ENCODE measurements around the gene LENG8. TPM values are rescaled to one million over a fixed set of nuclear protein-coding genes. Genes with fewer than 3 reads are reported as not detected.

The LENG8 gene
- total RNA-seq, 1 experiment from 2014 or later = 55.5 TPM

DNA sequence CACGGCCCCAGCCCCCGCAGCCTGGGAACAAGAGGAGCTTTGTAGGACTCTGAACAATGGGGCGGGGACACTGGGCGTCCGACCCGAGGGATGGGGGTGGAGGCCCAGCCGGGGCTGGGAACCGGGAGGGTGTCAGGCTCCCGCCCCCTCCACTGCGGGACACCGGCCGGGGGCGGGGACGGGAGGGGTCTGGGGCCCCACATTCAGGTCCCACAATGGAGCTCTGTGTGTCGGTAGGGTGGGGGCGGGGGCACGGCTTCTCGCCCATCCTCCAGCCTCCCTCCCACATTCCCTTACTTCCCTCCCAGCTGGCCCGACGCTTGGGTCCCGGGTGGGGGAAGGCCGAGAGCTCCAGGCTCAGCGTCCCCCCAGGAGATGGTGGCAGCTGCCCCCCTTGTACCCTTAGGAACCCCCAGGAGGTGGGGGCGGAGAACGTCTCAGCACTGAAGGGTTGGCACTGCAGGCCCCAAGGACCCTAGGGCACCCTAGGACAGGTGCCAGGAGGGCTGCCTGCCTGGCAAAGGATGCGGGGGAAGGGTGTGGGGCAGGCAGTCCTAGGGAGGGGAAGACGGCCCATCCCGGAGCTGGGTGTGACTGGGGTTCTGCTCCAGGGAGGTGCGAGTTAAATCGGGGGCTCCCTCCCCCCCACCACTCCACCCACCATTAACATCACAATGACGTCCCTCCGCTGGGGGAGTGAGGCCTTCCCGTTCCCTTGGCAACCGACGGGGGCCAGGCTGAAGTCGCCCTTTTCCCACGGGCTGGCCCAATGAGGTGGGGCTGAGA lies 28.4 kb upstream of the LENG8 start:
- BruUV-seq (replicated peaks) = no TSS peak
- Histone ChIP-seq H3K27ac (ENCODE audit: low read length) (no peak overlapping the region), H3K4me2 (ENCODE audit: low read length) (no peak overlapping the region), H3K4me3 (ENCODE audit: low read length) (no peak overlapping the region), H3K79me2 (ENCODE audit: low read length) (no peaks in the 10 kb centered on the region), H2AFZ (ENCODE audit: low read length) (no peak overlapping the region), H3K9ac (ENCODE audit: low read length) (no peak overlapping the region), H3F3A (ENCODE audit: low read length, unreplicated experiment) (no peaks in the 10 kb centered on the region), H3K36me3 (ENCODE audit: low read depth, low read length) (no peaks in the 10 kb centered on the region), H3K27me3 (ENCODE audit: low read length) (peaks cover 6% of the 10 kb centered on the region; the same call in 1 of the 2 replicates), H3K9me3 (ENCODE audit: low read length) (no peaks in the 10 kb centered on the region), H3K4me1 (ENCODE audit: insufficient read depth, low read length) (no peaks in the 10 kb centered on the region), H4K20me1 (ENCODE audit: low read length) (no peaks in the 10 kb centered on the region), H3K9me2 (replicated peaks; ENCODE audit: low read length) (no peaks in the 10 kb centered on the region)
- TF ChIP-seq EZH2 (IDR thresholded peaks at IDR 0.05; ENCODE audit: low read length, unreplicated experiment) = no peak
- intact Hi-C loops (cut with micrococcal nuclease) = no loop called here
- DNase-seq (no peak), ATAC-seq (no peak)
- POLR2A ChIA-PET (ENCODE audit: unreplicated experiment) = interaction anchor here (0.6 kb wide), 1 partner anchor 45 kb away, joined by 13 read pairs; no protein-coding TSS in a partner anchor
- CTCF ChIA-PET = interaction anchor here (0.6 kb wide), 1 partner anchor 9 kb away, joined by 4 read pairs; no protein-coding TSS in a partner anchor

GRCh38 chr19:54421169-54421516 lies 27.9 kb upstream of the LENG8 start:
- peaks cover 6% of the 10 kb centered on the region; the same call in 1 of the 2 replicates for H3K27me3 ChIP-seq (ENCODE audit: low read length)
- BruUV-seq (replicated peaks) = no TSS peak
- TF ChIP-seq EZH2phosphoT487 (IDR thresholded peaks at IDR 0.05; ENCODE audit: borderline replicate concordance, low read length) (no peak), EZH2 (IDR thresholded peaks at IDR 0.05; ENCODE audit: low read length, unreplicated experiment) (no peak)
- TF ChIP-seq, protein P1, sequence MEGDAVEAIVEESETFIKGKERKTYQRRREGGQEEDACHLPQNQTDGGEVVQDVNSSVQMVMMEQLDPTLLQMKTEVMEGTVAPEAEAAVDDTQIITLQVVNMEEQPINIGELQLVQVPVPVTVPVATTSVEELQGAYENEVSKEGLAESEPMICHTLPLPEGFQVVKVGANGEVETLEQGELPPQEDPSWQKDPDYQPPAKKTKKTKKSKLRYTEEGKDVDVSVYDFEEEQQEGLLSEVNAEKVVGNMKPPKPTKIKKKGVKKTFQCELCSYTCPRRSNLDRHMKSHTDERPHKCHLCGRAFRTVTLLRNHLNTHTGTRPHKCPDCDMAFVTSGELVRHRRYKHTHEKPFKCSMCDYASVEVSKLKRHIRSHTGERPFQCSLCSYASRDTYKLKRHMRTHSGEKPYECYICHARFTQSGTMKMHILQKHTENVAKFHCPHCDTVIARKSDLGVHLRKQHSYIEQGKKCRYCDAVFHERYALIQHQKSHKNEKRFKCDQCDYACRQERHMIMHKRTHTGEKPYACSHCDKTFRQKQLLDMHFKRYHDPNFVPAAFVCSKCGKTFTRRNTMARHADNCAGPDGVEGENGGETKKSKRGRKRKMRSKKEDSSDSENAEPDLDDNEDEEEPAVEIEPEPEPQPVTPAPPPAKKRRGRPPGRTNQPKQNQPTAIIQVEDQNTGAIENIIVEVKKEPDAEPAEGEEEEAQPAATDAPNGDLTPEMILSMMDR (conservative IDR thresholded peaks at IDR 0.05; ENCODE audit: low read depth, low read length) = no peak
- no peaks in the 10 kb centered on the region for H3K9me2 ChIP-seq (replicated peaks; ENCODE audit: low read length)
- no peaks in the 10 kb centered on the region for H3K79me2 ChIP-seq (ENCODE audit: low read length)
- H3K9me3 ChIP-seq (ENCODE audit: low read length) = no peaks in the 10 kb centered on the region
- H3K9ac ChIP-seq (ENCODE audit: low read length) = no peak overlapping the region
- H3K36me3 ChIP-seq (ENCODE audit: low read depth, low read length) = no peaks in the 10 kb centered on the region
- no peak overlapping the region for H2AFZ ChIP-seq (ENCODE audit: low read length)
- no peak overlapping the region for H3K27ac ChIP-seq (ENCODE audit: low read length)
- H3K4me3 ChIP-seq (ENCODE audit: low read length) = no peak overlapping the region
- intact Hi-C loops (cut with micrococcal nuclease) = no loop called here
- CTCF ChIA-PET = no interaction called here
- POLR2A ChIA-PET (ENCODE audit: unreplicated experiment) = no interaction called here
- no peaks in the 10 kb centered on the region for H4K20me1 ChIP-seq (ENCODE audit: low read length)
- no peak overlapping the region for H3K4me2 ChIP-seq (ENCODE audit: low read length)
- H3K4me1 ChIP-seq (ENCODE audit: insufficient read depth, low read length) = peaks cover 2% of the 10 kb centered on the region
- no peak for ATAC-seq
- H3F3A ChIP-seq (ENCODE audit: low read length, unreplicated experiment) = no peaks in the 10 kb centered on the region
- DNase-seq = no peak

DNA sequence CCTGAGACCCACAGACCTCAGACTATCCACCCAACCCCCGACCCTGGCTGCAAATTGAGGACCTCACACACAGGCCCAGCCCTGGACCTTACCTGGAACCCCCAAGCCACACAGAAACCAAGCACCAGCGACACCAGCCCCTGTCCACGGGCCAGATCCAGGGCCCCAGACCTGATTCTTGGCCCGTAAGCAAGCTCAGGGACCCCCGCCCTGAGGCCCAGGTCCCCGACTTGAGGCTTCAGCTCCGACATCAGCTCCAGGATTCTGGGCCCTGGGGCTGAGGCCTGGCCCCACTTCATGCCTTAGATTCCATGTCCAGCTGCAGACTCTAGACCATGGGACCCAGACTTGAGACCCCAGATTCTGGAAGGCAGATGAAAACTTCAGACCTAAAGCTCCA lies 27.5 kb upstream of the LENG8 start:
- no TSS peak for BruUV-seq (replicated peaks)
- Histone ChIP-seq H3F3A (ENCODE audit: low read length, unreplicated experiment) (no peaks in the 10 kb centered on the region), H3K4me2 (ENCODE audit: low read length) (no peak overlapping the region), H3K36me3 (ENCODE audit: low read depth, low read length) (no peaks in the 10 kb centered on the region), H3K9me3 (ENCODE audit: low read length) (no peaks in the 10 kb centered on the region), H3K79me2 (ENCODE audit: low read length) (no peaks in the 10 kb centered on the region), H3K9ac (ENCODE audit: low read length) (no peak overlapping the region), H3K27ac (ENCODE audit: low read length) (no peak overlapping the region), H3K4me1 (ENCODE audit: insufficient read depth, low read length) (peaks cover 6% of the 10 kb centered on the region), H3K9me2 (replicated peaks; ENCODE audit: low read length) (no peaks in the 10 kb centered on the region), H2AFZ (ENCODE audit: low read length) (no peak overlapping the region), H3K27me3 (ENCODE audit: low read length) (peaks cover 6% of the 10 kb centered on the region; the same call in 1 of the 2 replicates), H3K4me3 (ENCODE audit: low read length) (no peak overlapping the region), H4K20me1 (ENCODE audit: low read length) (no peaks in the 10 kb centered on the region)
- DNase-seq (no peak), ATAC-seq (no peak)
- POLR2A ChIA-PET (ENCODE audit: unreplicated experiment) = no interaction called here
- CTCF ChIA-PET = no interaction called here
- TF ChIP-seq EZH2 (IDR thresholded peaks at IDR 0.05; ENCODE audit: low read length, unreplicated experiment) (no peak), EZH2phosphoT487 (IDR thresholded peaks at IDR 0.05; ENCODE audit: borderline replicate concordance, low read length) (no peak)
- TF ChIP-seq, protein P1 (conservative IDR thresholded peaks at IDR 0.05; ENCODE audit: low read depth, low read length) = no peak
- intact Hi-C loops (cut with micrococcal nuclease) = no loop called here

Data from PC-3 (cell line).